Heart left ventricle (tissue), 13 donors: ENCODE measurements around the gene POLG.

Source experiments
- POLR2A ChIP-seq, 2 donors: fragments of 450-650 bp; IDR thresholded peaks; one replicate each; pipeline ENCODE4 v1.6.1; 2017; ENCODE audit warnings: antibody characterized with exemption in 2 of 2, mild to moderate bottlenecking in 2 of 2, moderate library complexity in 2 of 2
- TF ChIP-seq, protein P1 (sequence below), 12 donors: fragments of 200-600 bp; sonication (generic) in 4 of 12; IDR thresholded peaks; one replicate each; pipeline versions ENCODE4 v1.5.0 to v1.8.0; 2018 to 2022; ENCODE audit warnings: antibody characterized with exemption in 12 of 12, mild to moderate bottlenecking in 5 of 12
- donor health status: ischemic (EF 13 %, LVEDD 7.1; RV severe dilation, severe dysfunction).
- donor health status: DM: no; HTN: yes; CAD: no.
- donor health status: DM: no; HTN: no; CAD: no.
- donor health status: ischemic (EF 25% LVEDD 6.9; RV normal size, moderate dysfunction).
- donor health status: ischemic (EF 25% LVEDD 5.7; RV mildly dilated, moderate dysfunction).
- donor health status: ischemic (EF 35%, LVEDD 5.7; RV mildly dilated, moderate dysfunction).
- donor health status: nonischemic (EF 11% LVEDD 7.7; RV severe dilation, severe dysfunction).
- donor health status: DM: yes; HTN: yes; CAD: no.
- donor health status: PGD.
- donor health status: ischemic (EF 29% LVEDD 5.4; RV normal size, mild dysfunction).
- donor health status: nonischemic (EF 23%, LVEDD 6.1; RV moderate dilation, normal function).

DNA sequence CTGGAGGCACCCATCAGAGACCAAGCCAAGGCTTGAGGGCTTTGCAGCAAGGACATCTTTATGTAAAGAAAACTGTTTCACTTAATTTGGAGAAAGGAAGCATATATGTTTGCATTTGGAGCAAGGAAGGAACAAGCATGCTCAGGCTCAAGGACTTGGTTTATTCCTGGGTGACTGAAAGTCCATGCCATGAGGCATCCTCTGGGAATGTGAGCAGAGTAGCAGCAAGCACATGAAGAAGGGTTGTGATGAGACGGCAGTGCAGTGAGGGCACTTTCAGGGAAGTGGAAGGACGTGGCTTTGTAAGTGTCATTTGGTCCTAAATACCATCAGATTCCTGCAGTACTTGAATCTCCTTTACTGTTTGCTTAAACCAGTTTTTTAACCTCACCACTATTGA, 26.8 kb downstream of the POLG start:
- TF ChIP-seq, protein P1, sequence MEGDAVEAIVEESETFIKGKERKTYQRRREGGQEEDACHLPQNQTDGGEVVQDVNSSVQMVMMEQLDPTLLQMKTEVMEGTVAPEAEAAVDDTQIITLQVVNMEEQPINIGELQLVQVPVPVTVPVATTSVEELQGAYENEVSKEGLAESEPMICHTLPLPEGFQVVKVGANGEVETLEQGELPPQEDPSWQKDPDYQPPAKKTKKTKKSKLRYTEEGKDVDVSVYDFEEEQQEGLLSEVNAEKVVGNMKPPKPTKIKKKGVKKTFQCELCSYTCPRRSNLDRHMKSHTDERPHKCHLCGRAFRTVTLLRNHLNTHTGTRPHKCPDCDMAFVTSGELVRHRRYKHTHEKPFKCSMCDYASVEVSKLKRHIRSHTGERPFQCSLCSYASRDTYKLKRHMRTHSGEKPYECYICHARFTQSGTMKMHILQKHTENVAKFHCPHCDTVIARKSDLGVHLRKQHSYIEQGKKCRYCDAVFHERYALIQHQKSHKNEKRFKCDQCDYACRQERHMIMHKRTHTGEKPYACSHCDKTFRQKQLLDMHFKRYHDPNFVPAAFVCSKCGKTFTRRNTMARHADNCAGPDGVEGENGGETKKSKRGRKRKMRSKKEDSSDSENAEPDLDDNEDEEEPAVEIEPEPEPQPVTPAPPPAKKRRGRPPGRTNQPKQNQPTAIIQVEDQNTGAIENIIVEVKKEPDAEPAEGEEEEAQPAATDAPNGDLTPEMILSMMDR (IDR thresholded peaks at IDR 0.05): no peak
- TF ChIP-seq POLR2A (IDR thresholded peaks at IDR 0.05): no peak
